Neural crest cell (in vitro differentiated cells): Measurements from ENCODE around the gene CES5A. TPM values are rescaled to one million over a fixed set of nuclear protein-coding genes. Genes with fewer than 3 reads are reported as not detected.

Experiments
- DNase-seq: peaks from one replicate; pipeline ENCODE4 v3.0.0; 2021; ENCODE audit warnings: low read depth, mixed read lengths, low spot score
- H3K27ac Mint-ChIP-seq: one replicate; pipeline ENCODE4 v1.8.0; 2021; ENCODE audit warnings: mild to moderate bottlenecking, mixed read lengths; ENCODE audit not compliant: unreplicated experiment
- H3K27me3 Mint-ChIP-seq: 2 replicates; pipeline ENCODE4 v1.8.0; 2021; ENCODE audit warnings: low read depth, mild to moderate bottlenecking, mixed read lengths
- H3K36me3 Mint-ChIP-seq: 2 replicates; pipeline ENCODE4 v1.8.0; 2021; ENCODE audit warnings: low read depth, mild to moderate bottlenecking, mixed read lengths
- H3K4me1 Mint-ChIP-seq: 2 replicates; pipeline ENCODE4 v1.8.0; 2021; ENCODE audit warnings: mixed read lengths
- H3K4me3 Mint-ChIP-seq: one replicate; pipeline ENCODE4 v1.8.0; 2021; ENCODE audit warnings: mild to moderate bottlenecking, mixed read lengths
- H3K9me3 Mint-ChIP-seq: 2 replicates; pipeline ENCODE4 v1.8.0; 2021; ENCODE audit warnings: mixed read lengths
- long read RNA-seq: library from polyadenylated mRNA; unstranded; transcript quantifications from one replicate; pipeline ENCODE4 v2.0.0, GENCODE V29; 2020
- total RNA-seq: library from RNA; stranded (reverse); gene quantifications from 2 replicates; pipeline ENCODE4 v1.2.1, GENCODE V29; 2021
- TF ChIP-seq, protein P1 (sequence below): fragments of 200-600 bp; sonication (generic); conservative IDR thresholded peaks from 2 replicates; pipeline ENCODE4 v1.5.0; 2021; ENCODE audit warnings: antibody characterized with exemption, mild to moderate bottlenecking

CES5A gene, protein sequence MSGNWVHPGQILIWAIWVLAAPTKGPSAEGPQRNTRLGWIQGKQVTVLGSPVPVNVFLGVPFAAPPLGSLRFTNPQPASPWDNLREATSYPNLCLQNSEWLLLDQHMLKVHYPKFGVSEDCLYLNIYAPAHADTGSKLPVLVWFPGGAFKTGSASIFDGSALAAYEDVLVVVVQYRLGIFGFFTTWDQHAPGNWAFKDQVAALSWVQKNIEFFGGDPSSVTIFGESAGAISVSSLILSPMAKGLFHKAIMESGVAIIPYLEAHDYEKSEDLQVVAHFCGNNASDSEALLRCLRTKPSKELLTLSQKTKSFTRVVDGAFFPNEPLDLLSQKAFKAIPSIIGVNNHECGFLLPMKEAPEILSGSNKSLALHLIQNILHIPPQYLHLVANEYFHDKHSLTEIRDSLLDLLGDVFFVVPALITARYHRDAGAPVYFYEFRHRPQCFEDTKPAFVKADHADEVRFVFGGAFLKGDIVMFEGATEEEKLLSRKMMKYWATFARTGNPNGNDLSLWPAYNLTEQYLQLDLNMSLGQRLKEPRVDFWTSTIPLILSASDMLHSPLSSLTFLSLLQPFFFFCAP
- not detected in 2 replicates for total RNA-seq
- long read RNA-seq = 0 reads

- Mint-ChIP-seq H3K27me3 (peaks cover 19% of the 10 kb centered on the region), H3K9me3 (no peaks in the 10 kb centered on the region), H3K4me1 (peaks cover 9% of the 10 kb centered on the region), H3K4me3 (no peak within 1 kb of the TSS), H3K27ac (no peak within 1 kb of the TSS), H3K36me3 (no peaks in the 10 kb centered on the region)
- TF ChIP-seq, protein P1, sequence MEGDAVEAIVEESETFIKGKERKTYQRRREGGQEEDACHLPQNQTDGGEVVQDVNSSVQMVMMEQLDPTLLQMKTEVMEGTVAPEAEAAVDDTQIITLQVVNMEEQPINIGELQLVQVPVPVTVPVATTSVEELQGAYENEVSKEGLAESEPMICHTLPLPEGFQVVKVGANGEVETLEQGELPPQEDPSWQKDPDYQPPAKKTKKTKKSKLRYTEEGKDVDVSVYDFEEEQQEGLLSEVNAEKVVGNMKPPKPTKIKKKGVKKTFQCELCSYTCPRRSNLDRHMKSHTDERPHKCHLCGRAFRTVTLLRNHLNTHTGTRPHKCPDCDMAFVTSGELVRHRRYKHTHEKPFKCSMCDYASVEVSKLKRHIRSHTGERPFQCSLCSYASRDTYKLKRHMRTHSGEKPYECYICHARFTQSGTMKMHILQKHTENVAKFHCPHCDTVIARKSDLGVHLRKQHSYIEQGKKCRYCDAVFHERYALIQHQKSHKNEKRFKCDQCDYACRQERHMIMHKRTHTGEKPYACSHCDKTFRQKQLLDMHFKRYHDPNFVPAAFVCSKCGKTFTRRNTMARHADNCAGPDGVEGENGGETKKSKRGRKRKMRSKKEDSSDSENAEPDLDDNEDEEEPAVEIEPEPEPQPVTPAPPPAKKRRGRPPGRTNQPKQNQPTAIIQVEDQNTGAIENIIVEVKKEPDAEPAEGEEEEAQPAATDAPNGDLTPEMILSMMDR = no peak
- DNase-seq = no peak
These were observed at the start of gene CES5A for GRCh38 chr16:55875273-55875672. Gene CES5A, minus strand, starts transcription at chr16:55875373. Its CDS starts 152 bp downstream, at chr16:55875221.

DNA sequence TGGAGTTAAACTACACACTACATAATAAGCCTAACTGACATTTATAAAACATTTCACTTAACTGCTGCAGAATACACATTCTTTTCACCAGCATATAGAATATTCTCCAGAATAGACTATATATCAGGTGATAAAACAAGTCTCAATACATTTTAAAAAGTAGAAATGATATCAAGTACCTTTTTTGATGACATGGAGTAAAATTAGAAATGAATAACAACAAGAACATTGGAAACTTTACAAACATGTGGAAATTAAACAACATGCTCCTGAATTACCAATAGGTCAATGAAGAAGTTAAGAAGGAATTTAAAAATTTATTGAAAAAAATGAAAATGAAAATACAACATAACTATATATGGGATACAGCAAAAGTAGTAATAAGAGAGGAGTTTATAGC is 47.5 kb upstream of the CES5A start:
- peaks cover 53% of the 10 kb centered on the region for H3K27me3 Mint-ChIP-seq
- H3K9me3 Mint-ChIP-seq = peaks cover 12% of the 10 kb centered on the region
- H3K4me1 Mint-ChIP-seq = no peaks in the 10 kb centered on the region
- TF ChIP-seq, protein P1 = no peak
- DNase-seq = no peak
- H3K4me3 Mint-ChIP-seq = no peak overlapping the region
- H3K36me3 Mint-ChIP-seq = no peaks in the 10 kb centered on the region
- H3K27ac Mint-ChIP-seq = no peak overlapping the region

DNA sequence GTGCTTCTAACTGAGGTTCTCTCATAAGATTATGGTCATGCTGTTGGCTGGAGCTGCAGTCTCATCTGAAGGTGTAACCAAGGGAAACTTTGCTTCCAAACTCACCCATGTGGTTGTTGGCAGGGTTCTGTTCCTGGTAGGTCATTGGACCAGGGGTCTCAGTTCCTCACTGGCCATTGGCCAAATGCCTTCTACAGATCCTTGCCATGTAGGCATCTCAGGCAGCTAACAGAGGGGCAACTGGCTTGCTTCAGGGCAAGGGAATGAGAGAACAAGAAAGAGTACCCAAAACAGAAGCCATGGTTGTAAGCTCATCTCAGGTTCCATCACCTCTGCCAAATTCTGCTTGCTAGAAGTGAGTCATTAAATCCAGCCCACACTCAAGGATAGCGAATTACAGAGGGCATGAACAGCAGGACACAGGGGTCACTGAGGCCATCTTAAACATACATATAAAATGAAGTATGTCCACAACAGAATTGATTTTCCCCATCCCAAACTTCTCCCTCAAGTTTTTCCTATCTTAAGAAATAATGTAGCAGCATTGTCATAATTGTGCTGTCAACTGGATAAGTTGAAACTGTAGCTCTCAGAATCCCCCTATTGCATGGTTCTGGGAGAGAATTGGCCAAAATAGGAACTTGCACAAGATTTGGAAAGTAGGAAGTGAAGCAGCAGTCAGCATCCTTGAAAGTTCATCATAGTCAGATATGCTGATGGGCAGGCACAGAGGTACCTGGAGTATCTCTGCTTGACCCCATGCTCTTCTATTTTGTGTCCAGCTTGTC is 42.4 kb upstream of the CES5A start:
- Mint-ChIP-seq H3K36me3 (no peaks in the 10 kb centered on the region), H3K27ac (no peak overlapping the region), H3K4me3 (no peak overlapping the region), H3K27me3 (peaks cover 12% of the 10 kb centered on the region), H3K9me3 (peaks cover 6% of the 10 kb centered on the region), H3K4me1 (peaks cover 7% of the 10 kb centered on the region)
- no peak for DNase-seq
- TF ChIP-seq, protein P1 = no peak

DNA sequence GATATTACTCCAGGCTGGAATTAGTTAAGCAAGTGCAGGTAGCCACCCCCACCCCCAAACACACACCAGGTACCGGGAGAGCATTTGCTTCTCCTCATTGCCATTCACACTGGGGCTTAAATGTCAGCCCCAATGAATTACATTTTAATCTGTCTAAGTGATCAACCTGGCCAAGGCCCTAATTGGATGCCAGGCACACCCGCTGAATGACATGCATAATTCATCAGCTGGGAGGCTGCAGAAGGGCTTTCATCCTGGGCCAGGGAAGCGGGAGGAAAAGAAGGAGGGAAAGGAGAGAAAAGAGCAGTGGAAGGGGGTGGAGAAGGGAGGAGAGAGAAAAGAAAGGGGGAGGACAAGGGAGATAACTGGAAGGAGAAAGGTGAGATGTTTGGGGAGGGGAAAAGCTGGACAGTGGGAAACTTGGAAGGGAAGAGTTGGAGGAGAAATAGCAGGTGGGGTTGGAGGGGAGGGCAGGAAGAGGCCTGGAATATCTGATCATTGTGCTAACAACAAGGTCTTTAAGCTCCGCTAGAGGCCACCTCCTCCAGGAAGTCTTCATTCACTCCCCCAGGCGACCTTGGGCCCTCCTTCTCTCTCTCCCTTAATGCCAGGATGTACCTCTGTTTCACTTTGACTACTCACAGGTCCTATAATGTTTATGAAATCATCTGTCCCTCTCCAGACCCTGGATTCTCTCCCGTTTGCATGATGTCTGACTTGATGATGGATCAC is 40.1 kb upstream of the CES5A start:
- H3K27ac Mint-ChIP-seq = no peak overlapping the region
- TF ChIP-seq, protein P1 = no peak
- H3K4me3 Mint-ChIP-seq = no peak overlapping the region

GRCh38 chr16:55914383-55914782 is 39.2 kb upstream of the CES5A start:
- TF ChIP-seq, protein P1 = no peak
- H3K27ac Mint-ChIP-seq = no peak overlapping the region
- no peak overlapping the region for H3K4me3 Mint-ChIP-seq
- peaks cover 10% of the 10 kb centered on the region for H3K27me3 Mint-ChIP-seq
- H3K36me3 Mint-ChIP-seq = no peaks in the 10 kb centered on the region
- no peak for DNase-seq
- peaks cover 7% of the 10 kb centered on the region for H3K4me1 Mint-ChIP-seq
- no peaks in the 10 kb centered on the region for H3K9me3 Mint-ChIP-seq

More for the DNA sequence above, 40.1 kb upstream of the CES5A start:
- H3K36me3 Mint-ChIP-seq = no peaks in the 10 kb centered on the region
- no peak for DNase-seq
- H3K9me3 Mint-ChIP-seq = peaks cover 3% of the 10 kb centered on the region
- peaks cover 9% of the 10 kb centered on the region for H3K27me3 Mint-ChIP-seq
- H3K4me1 Mint-ChIP-seq = peaks cover 7% of the 10 kb centered on the region
